ENCODE data around the gene DERA.
A peak's percentile ranks its signal among the peaks of the same experiment; 100 is the strongest.

DNA sequence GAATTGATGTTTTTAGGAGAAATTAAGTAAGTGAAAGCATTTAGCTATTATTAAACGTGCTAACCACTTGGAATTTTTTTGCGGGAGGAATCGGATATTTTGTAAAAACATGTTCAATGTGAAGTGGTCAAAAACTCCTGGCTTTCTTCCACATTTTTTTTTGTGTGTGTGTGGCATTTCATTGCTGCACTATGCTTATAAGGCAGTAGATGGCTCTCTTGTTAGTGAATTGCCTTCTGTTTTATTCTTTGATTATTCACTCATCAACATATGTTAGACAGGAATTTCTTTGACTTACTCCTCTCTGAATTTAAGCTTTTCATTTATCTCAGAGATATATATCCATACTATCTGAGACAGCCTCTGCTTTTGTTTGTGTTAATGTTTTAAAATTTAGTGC is 71.3 kb downstream of the DERA start:
- peak in 1 of 4 experiments; percentile 19 for TF ChIP-seq CTCF (IDR thresholded peaks at IDR 0.05)
- no peak for TF ChIP-seq POLR2AphosphoS5 (IDR thresholded peaks at IDR 0.05)
- TF ChIP-seq POLR2A (IDR thresholded peaks at IDR 0.05): no peak
